GM04504 (cell line): ENCODE measurements around the gene HTR6.
"Not testable (repeated sequence)": the region's sequence is repeated elsewhere in the genome, so short reads cannot be mapped to it uniquely, and the experiment has no call there.

Experiments
- DNase-seq: peaks from one replicate; pipeline ENCODE4 v3.0.0-alpha.2; 2012; ENCODE audit warnings: low read depth

The HTR6 gene

DNA sequence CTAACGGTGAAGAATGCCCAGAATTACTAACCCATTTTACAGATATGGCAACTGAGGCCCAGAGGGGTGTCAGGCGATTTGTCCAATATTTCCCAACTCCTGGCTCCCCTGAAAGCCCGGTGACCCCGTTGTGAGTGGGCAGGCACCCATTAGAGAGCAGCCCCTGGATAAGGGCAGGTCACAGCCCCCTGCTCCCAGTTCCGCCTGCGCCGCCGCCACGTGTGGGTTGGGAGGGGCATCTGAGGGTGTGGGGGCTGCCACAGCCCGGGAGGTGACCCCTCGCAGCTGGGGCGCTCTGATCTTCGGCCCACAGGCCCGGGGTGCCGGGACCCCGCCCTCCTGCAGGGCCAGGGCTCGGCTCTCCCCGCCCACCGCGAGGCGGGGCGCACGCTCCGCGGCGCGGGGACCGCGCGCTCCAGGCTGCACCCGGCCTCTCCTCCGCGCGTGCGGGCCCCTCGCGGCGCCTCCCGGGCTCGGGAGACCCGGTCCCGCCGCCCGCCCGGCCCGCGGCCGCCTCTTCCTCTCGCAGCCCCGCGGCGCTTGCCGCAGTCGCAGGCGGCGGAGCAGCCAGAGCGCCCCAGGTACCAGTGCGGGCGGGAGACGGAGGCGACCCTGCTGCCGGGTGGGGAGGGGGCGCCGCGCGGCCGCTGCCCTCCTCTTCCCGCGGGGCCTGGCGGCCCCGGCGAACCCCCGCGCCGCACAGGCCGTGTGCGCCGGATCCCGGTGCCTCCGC lies at the start of gene HTR6:
Gene HTR6, plus strand, starts transcription at position 423 of the 733 bp plus-strand sequence. CDS start 879 bp downstream, outside the sequence.
- no peak for DNase-seq

DNA sequence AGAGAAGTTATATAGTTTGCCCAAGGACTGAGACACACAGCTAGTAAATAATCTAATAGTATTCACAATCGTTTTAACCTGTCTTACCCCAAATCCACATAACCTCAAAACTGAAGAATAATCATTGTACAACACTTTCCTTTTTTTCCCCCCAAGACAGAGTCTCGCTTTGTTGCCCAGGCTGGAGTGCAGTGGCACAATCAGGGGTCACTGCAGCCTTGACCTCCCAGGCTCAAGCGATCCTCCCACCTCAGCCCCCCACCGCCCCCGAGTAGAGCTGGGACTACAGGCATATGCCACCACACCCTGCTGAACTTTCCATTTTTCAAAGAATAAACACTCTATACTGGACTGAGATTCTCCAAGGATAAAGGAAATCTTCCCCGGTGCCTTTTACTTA lies 49.2 kb upstream of the HTR6 start:
- DNase-seq, result no peak

- no peak for DNase-seq
These were observed 48.2 kb upstream of the HTR6 start for GRCh38 chr1:19616489-19616888.

GRCh38 chr1:19617376-19617775 lies 47.3 kb upstream of the HTR6 start:
- DNase-seq, result no peak

DNA sequence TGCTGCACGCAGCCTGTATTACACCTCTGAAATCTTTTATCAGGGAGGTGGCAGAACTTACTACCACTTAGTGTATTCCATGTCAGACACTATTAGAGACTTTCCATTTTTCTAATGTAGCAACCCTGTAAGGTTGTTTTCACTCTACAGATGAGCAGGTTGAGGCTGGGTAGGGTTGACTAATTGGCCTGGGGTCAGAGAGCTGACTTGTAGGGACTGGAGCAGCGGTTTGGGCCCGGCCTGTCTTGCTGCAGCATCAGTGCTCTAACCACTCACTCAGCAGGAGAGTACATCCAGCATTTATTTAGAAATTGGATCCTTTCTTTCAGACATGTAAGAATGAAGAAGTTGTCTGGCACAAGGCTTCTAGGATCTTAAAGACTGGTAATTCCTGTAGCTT lies 46.2 kb upstream of the HTR6 start:
- DNase-seq, result no peak

DNA sequence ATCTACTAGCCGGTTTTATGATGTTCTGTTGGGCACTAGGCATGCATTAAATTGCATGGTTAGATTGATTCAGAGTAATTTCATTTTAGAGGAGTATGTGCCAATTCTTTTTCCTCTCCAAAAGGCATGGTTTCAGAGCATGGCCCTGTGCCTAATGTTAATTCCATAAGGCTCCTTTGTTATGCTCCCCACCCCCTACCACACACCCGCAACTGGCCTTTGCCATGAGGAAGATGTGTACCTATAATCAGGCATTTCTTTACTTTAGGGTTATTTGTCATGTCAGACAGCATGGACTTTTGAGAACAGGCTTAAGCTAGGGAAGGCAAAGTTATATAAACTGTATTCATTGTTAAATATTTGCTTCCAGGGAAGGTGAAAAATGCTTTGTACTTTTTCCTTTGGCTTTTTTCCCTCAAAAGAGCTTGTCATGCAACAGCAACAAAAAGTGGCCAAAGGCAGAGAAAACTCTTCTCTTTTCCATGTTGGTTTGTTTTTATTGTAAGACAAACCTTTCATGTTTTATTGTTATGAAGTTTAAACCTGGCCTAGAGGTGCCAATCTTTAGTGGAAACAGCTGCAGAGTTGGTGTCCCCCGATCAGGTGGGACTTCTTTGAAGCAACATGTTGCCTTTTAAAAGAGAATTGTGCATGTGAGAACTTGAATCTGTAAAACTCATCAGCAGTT lies 44.8 kb upstream of the HTR6 start:
- DNase-seq, result no peak

- peak; percentile 35 for DNase-seq
These were observed 43.9 kb upstream of the HTR6 start for GRCh38 chr1:19620786-19621185.

- DNase-seq, result no peak
These were observed 43.3 kb upstream of the HTR6 start for GRCh38 chr1:19621274-19621950.

- DNase-seq, result no peak
These were observed 42.5 kb upstream of the HTR6 start for GRCh38 chr1:19622204-19622603.

- DNase-seq, result no peak
These were observed 41.2 kb upstream of the HTR6 start for GRCh38 chr1:19623523-19623922.

DNA sequence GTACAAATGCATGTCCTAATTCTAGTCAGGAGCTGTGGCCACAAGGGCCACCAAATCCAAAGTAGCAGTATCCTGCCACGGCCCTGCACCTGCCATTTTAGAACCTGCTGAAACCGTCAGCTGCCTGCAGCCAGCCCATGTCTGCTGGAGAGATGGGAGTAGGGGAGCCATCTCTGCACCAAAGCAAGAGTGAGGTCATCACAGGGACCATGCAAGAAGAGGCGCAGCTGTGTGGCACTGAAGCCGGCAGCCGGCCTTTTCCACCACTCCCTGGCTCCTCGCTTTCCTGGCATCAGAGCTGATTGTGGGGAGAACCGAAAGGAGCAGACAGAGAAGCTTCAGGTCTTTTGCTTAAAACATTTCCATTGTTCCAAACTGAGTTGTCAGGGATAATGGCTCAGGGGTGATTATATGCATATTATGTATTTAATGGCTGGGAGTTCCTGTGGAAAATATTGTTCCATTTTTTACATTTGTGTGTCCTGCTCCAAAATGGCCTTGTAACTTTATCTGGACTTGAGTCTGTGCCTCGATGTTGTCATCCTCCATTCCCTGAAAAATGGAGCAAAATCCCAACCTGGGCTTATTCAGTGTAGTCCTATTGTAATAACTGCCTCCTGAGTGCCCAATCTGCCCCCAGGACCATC lies 39.3 kb upstream of the HTR6 start:
- no peak for DNase-seq

GRCh38 chr1:19628879-19629278 lies 35.8 kb upstream of the HTR6 start:
- no peak for DNase-seq

DNA sequence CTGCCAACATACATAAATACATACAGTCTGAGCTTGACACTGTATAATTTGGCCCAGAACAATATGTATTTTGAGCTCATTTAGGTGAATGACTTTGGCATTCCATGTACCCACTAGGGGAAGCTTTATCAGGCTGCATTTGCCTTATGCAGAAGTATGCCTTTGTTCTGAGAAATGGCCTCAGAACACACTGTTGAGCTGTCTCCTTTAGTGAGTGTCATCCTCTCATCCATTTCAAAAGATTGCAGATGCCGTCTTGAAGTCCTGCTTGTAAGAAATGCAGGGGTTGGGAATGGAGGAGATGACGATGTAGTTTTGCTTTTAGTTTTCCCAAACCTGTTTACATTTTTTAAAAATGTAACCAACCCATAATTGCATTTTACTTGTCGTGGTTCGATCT lies 35.3 kb upstream of the HTR6 start:
- DNase-seq, result no peak

DNA sequence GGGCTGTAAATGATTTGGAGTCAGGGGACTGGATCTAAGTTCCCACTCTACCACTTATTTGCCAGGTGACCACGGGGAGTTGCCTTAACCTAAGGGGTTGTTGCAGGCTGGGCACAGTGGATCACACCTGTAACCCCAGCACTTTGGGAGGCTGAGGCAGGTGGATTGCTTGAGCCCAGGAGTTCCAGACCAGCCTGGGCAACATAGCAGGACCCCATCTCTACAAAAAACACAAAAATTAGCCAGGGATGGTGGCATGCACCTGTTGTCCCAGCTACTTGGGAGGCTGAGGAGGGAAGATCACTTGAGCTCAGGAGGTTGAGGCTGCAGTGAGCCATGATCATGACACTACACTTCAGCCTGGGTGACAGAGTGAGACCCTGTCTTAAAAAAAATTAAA lies 34.5 kb upstream of the HTR6 start:
- DNase-seq, result not testable (repeated sequence)

GRCh38 chr1:19630720-19631395 lies 33.8 kb upstream of the HTR6 start:
- no peak for DNase-seq

- DNase-seq, result no peak
These were observed 32.5 kb upstream of the HTR6 start for GRCh38 chr1:19632211-19632610.

- DNase-seq, result no peak
These were observed 31.6 kb upstream of the HTR6 start for GRCh38 chr1:19633106-19633505.

DNA sequence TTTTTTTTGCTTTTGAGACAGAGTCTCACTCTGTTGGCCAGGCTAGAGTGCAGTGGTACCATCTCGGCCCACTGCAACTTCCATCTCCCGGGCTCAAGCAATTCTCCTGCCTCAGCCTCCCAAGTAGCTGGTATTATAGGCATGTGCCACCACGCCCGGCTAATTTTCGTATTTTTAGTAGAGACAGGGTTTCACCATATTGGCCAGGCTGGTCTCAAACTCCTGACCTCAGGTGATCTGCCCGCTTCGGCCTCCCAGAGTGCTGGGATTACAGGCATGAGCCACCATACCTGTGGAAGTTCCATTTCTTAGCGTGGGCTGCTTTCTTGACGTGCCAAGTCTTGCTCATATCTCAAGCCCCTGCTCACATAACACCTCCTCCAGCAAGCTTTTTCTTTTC lies 29.6 kb upstream of the HTR6 start:
- DNase-seq, result not testable (repeated sequence)

DNA sequence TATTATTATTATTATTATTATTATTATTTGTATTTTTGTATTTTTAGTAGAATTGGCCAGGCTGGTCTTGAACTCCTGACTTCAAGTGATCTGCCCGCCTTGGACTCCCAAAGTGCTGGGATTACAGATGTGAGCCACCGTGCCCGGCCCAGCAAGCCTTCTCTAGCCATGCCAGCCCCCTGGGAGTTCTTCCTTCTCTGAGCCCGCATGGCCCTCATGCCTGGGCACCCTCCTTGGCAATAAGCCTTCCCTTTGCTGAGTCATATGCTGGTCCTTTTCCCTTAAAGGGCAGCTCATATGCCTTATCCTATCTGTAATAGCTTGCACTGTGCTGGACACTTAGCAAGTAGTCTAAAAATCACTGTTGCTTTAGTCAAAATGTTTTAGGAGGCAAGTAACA lies 29.0 kb upstream of the HTR6 start:
- DNase-seq, result no peak

GRCh38 chr1:19636065-19636464 lies 28.6 kb upstream of the HTR6 start:
- no peak for DNase-seq

- DNase-seq, result not testable (repeated sequence)
These were observed 27.9 kb upstream of the HTR6 start for GRCh38 chr1:19636749-19637148.

DNA sequence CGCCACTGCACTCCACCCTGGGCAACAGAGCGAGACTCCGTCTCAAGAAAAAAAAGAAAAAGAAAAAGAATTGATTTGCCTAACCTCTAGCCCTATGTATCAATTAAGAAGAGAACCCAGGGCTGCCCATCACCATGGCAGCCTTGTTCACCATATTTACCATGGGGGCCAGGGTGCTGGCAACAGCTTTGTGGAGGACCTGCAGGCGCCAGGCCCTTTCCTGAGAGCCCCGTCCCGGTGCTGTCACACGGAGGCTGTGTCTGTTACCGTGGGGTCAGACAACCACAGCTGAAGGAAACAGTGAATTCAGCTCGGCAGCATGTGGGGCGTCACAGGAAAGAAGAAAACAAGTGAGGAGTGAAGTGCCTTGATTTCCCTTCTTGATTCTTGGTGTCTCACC lies 27.1 kb upstream of the HTR6 start:
- DNase-seq, result no peak
